AG09319 (cell line): ENCODE results near the gene UNC5C.

Source experiments
- DNase-seq: peaks from one replicate; pipeline ENCODE4 v3.0.0-alpha.2; 2010; ENCODE audit warnings: low read depth; ENCODE audit errors: extremely low read depth
- TF ChIP-seq, protein P1 (sequence below): IDR thresholded peaks from 2 replicates; pipeline ENCODE4 v1.5.1; 2011; ENCODE audit warnings: low read depth, mild to moderate bottlenecking, inconsistent platforms, low read length, moderate library complexity

UNC5C gene

GRCh38 chr4:95426455-95426854 is 122.3 kb downstream of the UNC5C start:
- no peak for DNase-seq
- TF ChIP-seq, protein P1, sequence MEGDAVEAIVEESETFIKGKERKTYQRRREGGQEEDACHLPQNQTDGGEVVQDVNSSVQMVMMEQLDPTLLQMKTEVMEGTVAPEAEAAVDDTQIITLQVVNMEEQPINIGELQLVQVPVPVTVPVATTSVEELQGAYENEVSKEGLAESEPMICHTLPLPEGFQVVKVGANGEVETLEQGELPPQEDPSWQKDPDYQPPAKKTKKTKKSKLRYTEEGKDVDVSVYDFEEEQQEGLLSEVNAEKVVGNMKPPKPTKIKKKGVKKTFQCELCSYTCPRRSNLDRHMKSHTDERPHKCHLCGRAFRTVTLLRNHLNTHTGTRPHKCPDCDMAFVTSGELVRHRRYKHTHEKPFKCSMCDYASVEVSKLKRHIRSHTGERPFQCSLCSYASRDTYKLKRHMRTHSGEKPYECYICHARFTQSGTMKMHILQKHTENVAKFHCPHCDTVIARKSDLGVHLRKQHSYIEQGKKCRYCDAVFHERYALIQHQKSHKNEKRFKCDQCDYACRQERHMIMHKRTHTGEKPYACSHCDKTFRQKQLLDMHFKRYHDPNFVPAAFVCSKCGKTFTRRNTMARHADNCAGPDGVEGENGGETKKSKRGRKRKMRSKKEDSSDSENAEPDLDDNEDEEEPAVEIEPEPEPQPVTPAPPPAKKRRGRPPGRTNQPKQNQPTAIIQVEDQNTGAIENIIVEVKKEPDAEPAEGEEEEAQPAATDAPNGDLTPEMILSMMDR, result no peak

- DNase-seq, result no peak
- TF ChIP-seq, protein P1, result no peak
These were observed 126.3 kb downstream of the UNC5C start for GRCh38 chr4:95422436-95422835.

- no peak for DNase-seq
- TF ChIP-seq, protein P1, result no peak
These were observed 126.9 kb downstream of the UNC5C start for GRCh38 chr4:95421869-95422268.

DNA sequence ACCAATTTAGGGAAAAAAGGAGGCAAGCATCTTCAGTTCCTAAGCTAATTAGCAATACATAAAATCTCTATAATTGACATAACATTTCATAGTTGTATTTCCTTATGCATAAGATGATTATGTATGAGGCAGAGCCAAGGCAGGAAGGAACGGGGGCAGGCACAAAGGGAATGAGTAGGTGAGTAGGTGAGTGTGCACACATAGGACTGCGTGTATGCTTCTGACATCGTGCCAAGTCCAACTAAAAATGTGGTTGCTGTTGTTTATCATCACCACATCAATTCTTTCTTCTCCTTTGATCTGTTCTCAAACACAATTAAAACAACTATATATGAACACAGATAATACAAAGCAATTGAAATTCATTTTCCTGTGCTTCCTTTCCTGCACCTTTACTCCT is 131.2 kb downstream of the UNC5C start:
- TF ChIP-seq, protein P1, result no peak
- DNase-seq, result no peak

DNA sequence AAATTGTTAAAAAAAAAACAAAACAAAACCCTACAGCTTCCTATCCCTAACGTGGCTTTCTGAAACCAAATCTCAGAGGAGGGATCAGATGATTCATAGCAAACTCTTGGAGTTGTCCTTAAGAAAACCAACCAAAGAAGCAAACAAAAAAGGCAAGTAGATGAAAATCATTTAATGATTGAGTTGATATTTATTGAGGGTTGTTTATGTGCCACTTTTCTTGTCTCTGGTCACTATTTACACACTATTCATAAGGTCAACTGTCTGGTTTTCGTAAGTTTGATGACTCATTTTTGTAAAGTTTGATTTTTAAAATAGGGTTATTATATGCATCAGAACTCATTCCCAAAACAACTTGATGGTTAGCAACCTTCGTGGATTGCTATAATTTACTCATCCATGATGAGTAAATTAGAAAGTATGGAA is 133.4 kb downstream of the UNC5C start:
- no peak for DNase-seq
- TF ChIP-seq, protein P1, result no peak

GRCh38 chr4:95411371-95412088 is 137.2 kb downstream of the UNC5C start:
- DNase-seq, result no peak
- TF ChIP-seq, protein P1, result no peak

DNA sequence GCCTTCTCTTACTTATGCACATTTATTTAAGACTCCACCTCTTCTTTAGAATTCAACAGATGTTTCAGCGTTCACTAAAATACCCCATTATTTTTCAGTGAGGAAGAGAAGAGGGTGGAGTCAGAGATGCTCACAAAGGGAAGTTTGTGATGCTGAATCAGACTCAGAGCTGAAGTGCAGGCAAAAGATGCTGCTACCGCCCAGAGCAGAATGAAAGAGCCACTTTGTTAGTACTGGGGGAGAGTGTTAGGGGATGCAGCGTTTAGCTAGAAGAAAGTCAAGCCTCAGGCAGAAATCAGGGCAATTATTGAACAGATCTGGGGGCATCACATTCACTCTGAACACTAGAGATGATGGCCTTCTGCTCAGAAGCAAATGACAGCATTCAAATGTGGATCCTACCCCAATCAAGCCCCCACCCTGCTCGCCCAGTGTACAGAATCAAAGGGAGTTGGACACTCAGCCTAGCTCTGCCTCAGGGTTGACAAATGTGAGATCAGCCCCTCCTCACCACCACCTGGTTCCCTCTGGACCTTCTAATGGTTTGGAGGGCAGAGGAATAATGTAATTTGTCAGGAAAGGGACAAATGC is 138.3 kb downstream of the UNC5C start:
- no peak for DNase-seq
- TF ChIP-seq, protein P1, result no peak
